Heart left ventricle (tissue), 16 donors: Measurements from ENCODE around the gene CD34. TPM values are rescaled to one million over a fixed set of nuclear protein-coding genes. Genes with fewer than 3 reads are reported as not detected.

Experiments used
- ATAC-seq, 4 donors: fragments of 200-7000 bp; cut with Tn5 transposase; one replicate each; pipeline ENCODE4 v1.9.1; 2020 to 2022; ENCODE audit warnings: moderate library complexity in 4 of 4, mild to moderate bottlenecking in 3 of 4, moderate number of reproducible peaks in 1 of 4
- DNase-seq, 5 donors: peaks; one replicate each; pipeline ENCODE4 v3.0.0-alpha.2; 2020
- H3K27ac ChIP-seq, 12 donors: fragments of 200-600 bp; sonication (generic) in 4 of 12; one replicate each; pipeline versions ENCODE4 v1.5.0 to v1.8.0; 2016 to 2022; ENCODE audit warnings: mild to moderate bottlenecking in 2 of 12
- H3K27me3 ChIP-seq, 9 donors: fragments of 200-600 bp; sonication (generic) in 2 of 9; one replicate each; pipeline versions ENCODE4 v1.5.1 to v1.8.0; 2016 to 2022; ENCODE audit warnings: mild to moderate bottlenecking in 3 of 9
- H3K36me3 ChIP-seq, 9 donors: fragments of 200-600 bp; sonication (generic) in 2 of 9; one replicate each; pipeline versions ENCODE4 v1.5.0 to v1.8.0; 2018 to 2022; ENCODE audit warnings: mild to moderate bottlenecking in 2 of 9
- H3K4me1 ChIP-seq, 12 donors: fragments of 200-600 bp; sonication (generic) in 4 of 12; one replicate each; pipeline versions ENCODE4 v1.5.0 to v1.8.0; 2016 to 2022; ENCODE audit warnings: mild to moderate bottlenecking in 3 of 12
- H3K4me3 ChIP-seq, 12 donors: fragments of 200-600 bp; sonication (generic) in 4 of 12; one replicate each; pipeline versions ENCODE4 v1.5.0 to v1.8.0; 2017 to 2022; ENCODE audit warnings: mild to moderate bottlenecking in 9 of 12, moderate library complexity in 4 of 12
- H3K9me3 ChIP-seq, 12 donors: fragments of 200-600 bp; sonication (generic) in 4 of 12; one replicate each; pipeline versions ENCODE4 v1.5.0 to v1.8.0; 2016 to 2022; ENCODE audit warnings: mild to moderate bottlenecking in 1 of 12
- POLR2A ChIP-seq, 2 donors: fragments of 450-650 bp; IDR thresholded peaks; one replicate each; pipeline ENCODE4 v1.6.1; 2017; ENCODE audit warnings: antibody characterized with exemption in 2 of 2, mild to moderate bottlenecking in 2 of 2, moderate library complexity in 2 of 2
- WGBS, 4 donors: extraction: QIAGEN DNeasy Blood & Tissue Kit in 2 of 4; methylation state at CpG; one replicate each; pipeline versions ENCODE4 v1.1.5 to v1.1.7; 2013 to 2018; 5-methylcytosine and 5-hydroxymethylcytosine counted together
- intact Hi-C, 10 donors: fragments of 100-400 bp; cut with DNase I; formaldehyde crosslinking; loops; one replicate each; pipeline versions ENCODE4 v1.11.1 to v1.14.2; 2022
- polyA plus RNA-seq, 2 donors: library from polyadenylated mRNA; stranded (reverse); fragments of 200-250 nt; gene quantifications; one replicate each; pipeline ENCODE4 v1.2.3, GENCODE V29; 2013
- total RNA-seq, 9 donors: library from RNA; depleted of rRNA in 2 of 9; stranded (reverse); fragments of >200 nt in 2 of 9; fragmentation: NEBNext Ultra II Directional in 3 of 9; extraction: Animal tissue kit (Norgen Biotek cat#: 25700) in 3 of 9; gene quantifications; one replicate each; pipeline versions ENCODE4 v1.1.0 to v1.2.4, GENCODE V29; 2016 to 2023
- TF ChIP-seq, protein P1 (sequence below), 12 donors: fragments of 200-600 bp; sonication (generic) in 4 of 12; IDR thresholded peaks; one replicate each; pipeline versions ENCODE4 v1.5.0 to v1.8.0; 2018 to 2022; ENCODE audit warnings: antibody characterized with exemption in 12 of 12, mild to moderate bottlenecking in 5 of 12
- donor health status: ischemic (EF 13 %, LVEDD 7.1; RV severe dilation, severe dysfunction).
- donor health status: healthy with polysubstance abuse.
- donor health status: DM: no; HTN: yes; CAD: no.
- donor health status: DM: no; HTN: no; CAD: no.
- donor health status: ischemic (EF 25% LVEDD 6.9; RV normal size, moderate dysfunction).
- donor health status: ischemic (EF 25% LVEDD 5.7; RV mildly dilated, moderate dysfunction).
- donor health status: healthy.
- donor health status: DM: yes; HTN: yes; CAD: no.
- donor health status: ischemic (EF 35%, LVEDD 5.7; RV mildly dilated, moderate dysfunction).
- donor health status: nonischemic (EF 11% LVEDD 7.7; RV severe dilation, severe dysfunction).
- donor health status: DM: yes; HTN: yes; CAD: no.
- donor health status: PGD.
- donor health status: ischemic (EF 29% LVEDD 5.4; RV normal size, mild dysfunction).
- donor health status: nonischemic (EF 23%, LVEDD 6.1; RV moderate dilation, normal function).

CD34 gene
- total and polyA plus RNA-seq, 11 donors: 37.4 to 103 (median 63.0) TPM

GRCh38 chr1:207941665-207942064, 30.7 kb upstream of the CD34 start:
- Histone ChIP-seq H3K4me1 (peaks cover 0 to 52% (median 10%) of the 10 kb centered on the region in 12 donors), H3K27ac (peak overlapping the region; percentile 63 to 94 (median 80)), H3K4me3 (peak overlapping the region in 7 of 12 donors; percentile 10 to 36 (median 29)), H3K27me3 (no peaks in the 10 kb centered on the region), H3K9me3 (no peaks in the 10 kb centered on the region), H3K36me3 (no peaks in the 10 kb centered on the region)
- intact Hi-C loops: loop anchor here in 2 of 10 donors (1.0 kb wide), 2 partner anchors 18 to 31 kb away; no protein-coding TSS in a partner anchor
- ATAC-seq: peak; percentile 89 to 97 (median 92)
- DNase-seq: peak; percentile 83 to 87 (median 87)
- 24 to 32% (median 26%) methylated on average over 7 of the region's 7 CpGs for WGBS, 4 donors
- TF ChIP-seq, protein P1, sequence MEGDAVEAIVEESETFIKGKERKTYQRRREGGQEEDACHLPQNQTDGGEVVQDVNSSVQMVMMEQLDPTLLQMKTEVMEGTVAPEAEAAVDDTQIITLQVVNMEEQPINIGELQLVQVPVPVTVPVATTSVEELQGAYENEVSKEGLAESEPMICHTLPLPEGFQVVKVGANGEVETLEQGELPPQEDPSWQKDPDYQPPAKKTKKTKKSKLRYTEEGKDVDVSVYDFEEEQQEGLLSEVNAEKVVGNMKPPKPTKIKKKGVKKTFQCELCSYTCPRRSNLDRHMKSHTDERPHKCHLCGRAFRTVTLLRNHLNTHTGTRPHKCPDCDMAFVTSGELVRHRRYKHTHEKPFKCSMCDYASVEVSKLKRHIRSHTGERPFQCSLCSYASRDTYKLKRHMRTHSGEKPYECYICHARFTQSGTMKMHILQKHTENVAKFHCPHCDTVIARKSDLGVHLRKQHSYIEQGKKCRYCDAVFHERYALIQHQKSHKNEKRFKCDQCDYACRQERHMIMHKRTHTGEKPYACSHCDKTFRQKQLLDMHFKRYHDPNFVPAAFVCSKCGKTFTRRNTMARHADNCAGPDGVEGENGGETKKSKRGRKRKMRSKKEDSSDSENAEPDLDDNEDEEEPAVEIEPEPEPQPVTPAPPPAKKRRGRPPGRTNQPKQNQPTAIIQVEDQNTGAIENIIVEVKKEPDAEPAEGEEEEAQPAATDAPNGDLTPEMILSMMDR (IDR thresholded peaks at IDR 0.05): no peak
- TF ChIP-seq POLR2A (IDR thresholded peaks at IDR 0.05): no peak

GRCh38 chr1:207938016-207938415, 27.1 kb upstream of the CD34 start:
- peak; percentile 18 to 89 (median 46) for ATAC-seq
- no peak for DNase-seq
- Histone ChIP-seq H3K4me3 (no peak overlapping the region), H3K27ac (no peak overlapping the region), H3K9me3 (peaks cover 0 to 10% (median 0%) of the 10 kb centered on the region in 12 donors), H3K4me1 (peaks cover 0 to 52% (median 10%) of the 10 kb centered on the region in 12 donors), H3K36me3 (no peaks in the 10 kb centered on the region), H3K27me3 (no peaks in the 10 kb centered on the region)
- no peak for TF ChIP-seq POLR2A (IDR thresholded peaks at IDR 0.05)
- TF ChIP-seq, protein P1 (IDR thresholded peaks at IDR 0.05): no peak
- 70 to 85% (median 82%) methylated on average over 10 of the region's 10 CpGs for WGBS, 4 donors
- intact Hi-C loops: no loop called here

GRCh38 chr1:207937204-207937603, 26.3 kb upstream of the CD34 start:
- Histone ChIP-seq H3K36me3 (no peaks in the 10 kb centered on the region), H3K27me3 (no peaks in the 10 kb centered on the region), H3K9me3 (peaks cover 0 to 10% (median 0%) of the 10 kb centered on the region in 12 donors), H3K4me3 (no peak overlapping the region), H3K27ac (no peak overlapping the region), H3K4me1 (peaks cover 0 to 45% (median 8%) of the 10 kb centered on the region in 12 donors)
- intact Hi-C loops: no loop called here
- DNase-seq (no peak), ATAC-seq (no peak)
- no peak for TF ChIP-seq POLR2A (IDR thresholded peaks at IDR 0.05)
- TF ChIP-seq, protein P1 (IDR thresholded peaks at IDR 0.05): no peak
- 82 to 83% (median 82%) methylated on average over 3 of the region's 3 CpGs for WGBS, 4 donors

DNA sequence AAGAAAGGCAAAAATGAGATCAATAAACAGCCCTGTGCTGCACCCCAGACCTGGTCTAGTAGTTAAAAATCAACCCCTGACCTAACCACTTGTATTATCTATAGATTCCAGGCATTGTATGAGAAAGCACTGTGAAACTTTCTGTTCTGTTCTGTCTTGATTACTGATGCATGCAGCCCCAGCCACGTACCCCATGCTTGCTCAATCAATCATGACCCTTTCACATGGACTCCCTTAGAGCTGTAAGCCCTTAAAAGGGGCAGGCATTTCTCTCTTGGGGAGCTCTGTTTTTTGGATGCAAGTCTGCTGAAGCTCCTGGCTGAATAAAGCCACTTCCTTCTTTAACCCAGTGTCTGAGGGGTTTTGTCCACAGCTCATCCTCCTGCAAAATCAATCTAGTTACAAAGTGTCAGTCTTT, 24.2 kb upstream of the CD34 start:
- no peak overlapping the region for H3K4me3 ChIP-seq
- WGBS, 4 donors: 91 to 95% (median 94%) methylated on average over 1 of the region's 1 CpG
- peaks cover 0 to 27% (median 2%) of the 10 kb centered on the region in 12 donors for H3K4me1 ChIP-seq
- no peak for DNase-seq
- TF ChIP-seq, protein P1 (IDR thresholded peaks at IDR 0.05): no peak
- no peak for TF ChIP-seq POLR2A (IDR thresholded peaks at IDR 0.05)
- peaks cover 0 to 10% (median 4%) of the 10 kb centered on the region in 12 donors for H3K9me3 ChIP-seq
- intact Hi-C loops: no loop called here
- H3K27me3 ChIP-seq: no peaks in the 10 kb centered on the region
- no peak for ATAC-seq
- no peak overlapping the region for H3K27ac ChIP-seq
- H3K36me3 ChIP-seq: no peaks in the 10 kb centered on the region
